Measurements from ENCODE around the gene AOAH.
"Not testable (repeated sequence)": the region's sequence is repeated elsewhere in the genome, so short reads cannot be mapped to it uniquely, and the experiment has no call there.

AOAH gene

DNA sequence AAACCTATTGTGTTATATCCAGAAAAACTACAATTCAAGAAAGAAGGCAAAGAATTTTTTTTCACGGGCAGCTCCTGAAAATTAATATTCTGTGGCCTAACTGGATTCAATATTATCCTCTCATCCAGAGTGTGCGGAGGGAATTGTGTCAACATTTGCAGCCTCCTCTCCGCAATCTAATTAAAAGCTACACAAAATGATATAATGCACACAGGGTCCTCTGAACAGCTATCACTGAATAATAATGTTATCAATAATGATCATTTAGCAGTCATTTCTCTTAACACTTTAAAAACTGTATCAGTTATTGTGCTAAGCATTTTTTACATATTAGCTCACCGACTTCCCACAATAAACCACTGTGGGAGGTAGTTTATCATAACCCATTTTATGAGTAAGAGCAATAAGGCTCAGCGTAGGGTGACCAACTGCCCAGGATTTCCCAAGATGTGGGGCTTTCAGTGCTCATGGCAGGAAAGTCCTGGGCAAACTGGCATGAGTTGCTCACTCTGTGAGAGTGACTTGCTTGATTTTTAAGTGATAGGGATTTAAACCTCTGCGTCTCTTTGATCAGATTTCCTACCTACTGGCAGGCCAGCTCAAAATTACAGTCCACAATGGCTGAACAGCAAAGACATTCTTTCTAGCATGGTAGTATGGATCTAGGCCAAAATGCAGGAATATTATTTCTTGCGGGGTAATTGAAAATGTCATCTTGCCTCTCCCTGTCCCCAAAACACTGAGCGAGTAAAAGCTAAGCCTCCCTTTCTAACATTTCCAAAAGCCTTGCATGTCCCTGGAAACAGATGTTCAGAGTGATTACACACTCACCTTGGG is 65.7 kb downstream of the AOAH start:
- no peak for DNase-seq (ENCODE audit: low read depth in 2 of 2)

DNA sequence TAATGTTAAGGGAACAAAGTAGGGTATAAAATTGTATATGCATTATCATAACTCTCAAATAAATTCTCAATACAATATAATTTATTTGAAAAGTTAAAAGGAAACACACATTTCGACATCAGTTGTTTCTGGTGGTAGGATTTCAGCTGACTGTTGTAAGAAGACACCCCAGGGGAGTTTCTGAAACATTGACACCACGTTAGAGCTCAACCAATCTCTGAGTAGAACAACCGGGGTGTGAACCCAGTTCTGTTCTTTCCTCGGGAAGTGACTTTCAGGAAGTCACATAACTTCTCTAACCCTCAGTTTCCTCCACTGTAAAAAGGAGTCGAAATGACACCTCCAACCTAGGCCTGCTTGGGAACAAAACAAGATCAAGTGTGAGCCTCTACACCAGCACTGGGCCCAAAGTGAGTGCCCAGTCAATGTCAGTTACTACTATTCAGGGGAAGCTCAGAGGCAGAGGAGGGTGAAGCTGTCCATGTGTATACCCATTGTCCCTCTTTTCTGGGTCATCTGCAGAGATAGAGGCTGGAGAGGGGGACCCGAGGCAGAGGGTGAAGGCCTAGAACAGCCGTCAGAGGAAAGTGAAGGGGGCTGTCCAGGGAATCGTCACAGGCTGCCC is 67.1 kb downstream of the AOAH start:
- DNase-seq (ENCODE audit: low read depth in 2 of 2), result no peak

DNA sequence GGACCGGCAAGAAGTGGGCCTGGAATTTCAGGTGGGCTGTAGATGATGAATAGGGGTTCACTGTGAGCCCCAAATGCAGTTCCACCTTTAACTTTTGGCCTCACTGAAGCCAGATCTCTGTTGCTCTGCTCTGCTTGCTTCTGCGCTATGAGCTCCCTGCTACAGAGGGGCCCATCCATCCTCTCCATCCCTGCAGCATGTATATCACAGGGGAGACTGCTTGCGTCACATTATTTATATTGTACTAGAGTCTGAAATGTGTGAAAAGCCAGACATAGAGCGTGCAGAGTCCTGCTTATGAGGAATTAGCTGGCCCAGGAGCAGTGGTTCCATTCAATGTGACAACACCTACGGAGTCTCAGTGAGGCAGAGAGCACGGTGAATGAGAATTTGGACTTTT is 69.9 kb downstream of the AOAH start:
- DNase-seq (ENCODE audit: low read depth in 2 of 2), result no peak

DNA sequence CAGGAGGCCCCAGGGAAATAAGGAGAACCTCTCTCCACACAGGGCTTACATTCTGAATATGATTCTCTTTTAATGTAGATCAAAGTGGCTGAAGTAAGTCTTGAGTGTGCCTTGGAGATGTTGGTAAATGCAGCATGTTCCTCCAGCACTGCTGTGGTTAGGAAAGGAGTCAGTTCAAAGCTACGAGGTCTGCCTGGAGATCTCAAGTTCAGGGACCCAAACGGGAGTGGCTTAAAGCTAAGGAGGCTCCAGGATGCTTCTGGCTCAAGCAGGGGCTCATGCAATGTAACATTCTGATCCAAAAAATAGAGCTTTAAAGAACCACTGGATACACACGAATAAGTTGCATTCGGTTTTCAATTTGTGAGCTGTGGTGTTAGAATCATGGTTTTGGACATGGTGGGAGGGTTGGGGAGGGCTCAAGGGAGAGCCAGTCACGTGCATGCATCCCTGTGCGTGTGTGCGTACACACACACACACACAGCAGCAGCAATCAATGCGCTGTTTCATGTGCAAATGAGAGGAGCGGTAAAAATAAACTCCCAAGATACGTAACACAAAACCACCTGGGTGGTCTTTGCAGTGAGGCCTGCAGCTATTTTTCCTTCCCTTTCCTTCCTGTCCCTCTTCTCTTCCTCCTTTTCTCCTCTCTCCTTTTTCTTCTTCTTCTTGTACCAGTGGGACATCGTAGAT is 70.5 kb downstream of the AOAH start:
- DNase-seq (ENCODE audit: low read depth in 2 of 2), result no peak

DNA sequence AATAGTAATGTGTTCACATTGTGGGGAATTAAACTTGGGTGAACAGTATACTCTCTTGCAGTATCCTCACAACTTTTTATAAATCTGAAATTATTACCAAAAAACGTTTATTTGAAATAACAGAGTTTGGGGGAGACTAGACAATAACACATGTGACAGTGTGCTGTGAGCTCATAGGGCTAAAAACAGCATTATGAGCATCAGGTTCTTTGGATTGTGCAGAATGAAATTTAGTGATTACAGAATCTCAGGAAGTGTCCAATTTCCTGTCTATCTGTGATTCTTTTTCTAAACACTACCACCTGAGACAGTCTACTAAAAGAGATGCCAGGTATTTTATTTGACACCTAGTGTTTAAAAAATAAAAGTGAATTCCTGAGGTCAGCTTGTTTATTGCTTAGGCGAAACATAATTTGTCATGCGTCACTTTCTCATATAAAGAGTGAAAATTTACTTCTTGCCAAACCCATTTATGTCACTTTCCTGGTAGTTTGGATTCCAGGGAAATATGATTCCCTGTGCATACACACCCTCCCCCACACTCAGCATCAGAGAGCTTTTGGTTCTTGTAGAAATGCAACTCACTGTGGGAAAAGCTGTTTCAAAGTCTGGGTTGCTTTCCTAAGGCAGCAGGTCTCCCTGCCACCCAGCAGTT is 71.2 kb downstream of the AOAH start:
- DNase-seq (ENCODE audit: low read depth in 2 of 2), result no peak

DNA sequence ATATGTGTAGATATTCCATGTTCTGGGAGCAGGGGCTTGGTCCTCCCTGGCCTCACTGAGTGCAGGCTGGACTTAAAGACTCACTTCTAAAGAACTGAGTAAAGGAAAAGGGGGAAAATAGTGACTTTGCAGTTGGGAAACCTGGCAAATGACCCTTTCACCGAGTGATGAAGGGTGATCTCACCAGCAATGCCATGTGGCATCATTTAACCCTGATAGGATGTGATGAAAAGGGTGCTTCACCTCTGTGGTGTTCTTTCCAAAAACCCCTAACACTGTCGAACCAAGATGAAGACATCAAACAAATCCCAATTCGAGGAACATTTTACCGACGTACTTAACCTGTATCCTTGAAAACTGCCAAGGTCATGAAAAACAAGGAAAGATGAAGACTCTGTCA is 71.9 kb downstream of the AOAH start:
- DNase-seq (ENCODE audit: low read depth in 2 of 2), result no peak

DNA sequence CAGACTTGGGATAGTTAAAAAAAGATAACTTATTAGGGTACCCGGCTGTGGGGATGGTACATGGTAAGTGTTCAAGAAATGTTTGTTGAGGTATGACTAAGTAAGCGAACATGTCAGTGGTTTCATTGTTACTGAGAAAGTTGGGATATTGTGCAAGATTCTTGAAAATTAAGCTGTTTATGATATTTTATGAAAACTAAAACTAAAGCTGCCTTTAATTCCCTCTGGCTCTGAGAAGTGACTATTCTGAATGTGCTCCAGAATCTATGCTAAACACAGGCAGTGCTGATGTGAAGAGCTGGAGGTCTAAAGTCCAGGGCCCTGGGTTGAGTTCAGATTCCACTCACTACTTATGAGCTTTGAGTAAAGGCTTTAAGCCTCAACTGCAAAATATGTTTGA is 72.9 kb downstream of the AOAH start:
- DNase-seq (ENCODE audit: low read depth in 2 of 2), result no peak

DNA sequence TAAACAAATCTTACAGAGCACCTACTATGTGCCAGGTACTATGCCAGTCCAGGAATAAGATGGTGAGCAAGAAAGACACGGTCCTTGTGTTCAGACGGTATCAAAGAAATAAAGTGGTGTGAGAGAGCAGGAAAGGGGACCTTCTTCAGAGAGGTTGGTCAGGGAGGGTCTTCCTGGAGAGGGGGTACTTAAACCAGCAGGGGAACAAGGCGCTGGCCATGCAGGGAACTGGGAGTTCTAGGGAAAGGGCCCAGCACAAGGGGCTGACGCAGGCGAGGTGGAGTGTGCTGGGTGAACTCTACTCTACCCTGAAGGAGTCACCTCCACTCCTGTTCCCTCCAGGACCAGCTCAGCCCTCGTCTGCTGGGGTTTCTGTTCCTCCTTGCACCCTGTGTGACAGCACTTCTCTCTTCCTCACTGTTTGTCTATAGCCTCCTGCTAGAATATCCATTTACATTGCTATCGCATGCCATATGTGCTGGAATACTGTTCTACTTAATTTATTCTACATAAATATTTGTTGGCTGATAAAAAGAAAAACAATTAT is 73.5 kb downstream of the AOAH start:
- no peak for DNase-seq (ENCODE audit: low read depth in 2 of 2)

DNA sequence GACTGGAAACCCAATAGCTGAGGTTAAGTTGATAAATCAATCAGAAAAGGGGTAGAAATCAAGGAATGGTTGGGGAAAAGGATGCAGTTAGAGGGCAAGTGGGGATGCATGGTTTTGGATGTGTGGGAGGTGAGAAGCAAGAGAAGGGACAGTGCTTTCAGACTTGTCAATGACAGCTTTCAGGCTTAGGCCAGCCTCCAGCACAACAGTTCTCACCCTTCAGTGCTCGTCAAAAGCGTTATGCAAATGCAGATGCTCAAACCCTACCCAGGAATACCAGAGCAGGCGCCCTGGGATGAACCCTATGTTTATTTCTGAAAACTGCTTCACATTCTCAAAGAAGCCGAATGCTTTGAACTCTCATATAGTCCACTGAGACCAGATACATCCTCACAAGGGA is 74.0 kb downstream of the AOAH start:
- no peak for DNase-seq (ENCODE audit: low read depth in 2 of 2)

DNA sequence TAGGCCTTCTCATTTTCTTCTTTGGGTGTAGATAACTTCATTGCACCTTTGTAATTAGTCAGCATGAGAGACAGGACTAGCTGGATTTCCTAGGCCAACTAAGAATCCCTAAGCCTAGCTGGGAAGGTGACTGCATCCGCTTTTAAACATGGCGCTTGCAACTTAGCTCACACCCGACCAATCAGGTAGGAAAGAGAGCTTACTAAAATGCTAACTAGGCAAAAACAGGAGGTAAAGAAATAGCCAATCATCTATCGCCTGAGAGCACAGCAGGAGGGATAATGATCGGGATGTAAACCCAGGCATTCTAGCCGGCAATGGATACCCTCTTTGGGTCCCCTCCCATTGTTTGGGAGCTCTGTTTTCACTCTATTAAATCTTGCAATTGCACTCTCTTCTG is 75.0 kb downstream of the AOAH start:
- DNase-seq (ENCODE audit: low read depth in 2 of 2), result not testable (repeated sequence)

DNA sequence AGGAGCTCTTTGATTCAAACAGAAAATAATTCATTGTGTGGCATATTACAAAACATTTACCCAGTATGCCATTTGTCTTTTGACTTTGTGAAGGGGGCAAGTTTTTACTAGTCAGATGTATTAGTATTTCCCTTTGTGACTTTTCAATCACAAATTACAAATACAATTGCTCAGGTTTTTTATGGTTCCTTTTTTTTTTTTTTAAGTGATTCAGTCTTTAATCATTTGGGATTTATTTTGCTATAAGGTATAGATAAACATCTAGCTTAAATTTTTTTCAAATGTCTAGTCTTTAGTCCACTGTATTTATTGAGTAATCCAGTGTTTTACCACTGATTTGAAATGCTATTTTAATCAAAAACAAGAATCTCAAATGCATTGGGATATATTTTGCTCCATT is 75.9 kb downstream of the AOAH start:
- DNase-seq (ENCODE audit: low read depth in 2 of 2), result no peak

DNA sequence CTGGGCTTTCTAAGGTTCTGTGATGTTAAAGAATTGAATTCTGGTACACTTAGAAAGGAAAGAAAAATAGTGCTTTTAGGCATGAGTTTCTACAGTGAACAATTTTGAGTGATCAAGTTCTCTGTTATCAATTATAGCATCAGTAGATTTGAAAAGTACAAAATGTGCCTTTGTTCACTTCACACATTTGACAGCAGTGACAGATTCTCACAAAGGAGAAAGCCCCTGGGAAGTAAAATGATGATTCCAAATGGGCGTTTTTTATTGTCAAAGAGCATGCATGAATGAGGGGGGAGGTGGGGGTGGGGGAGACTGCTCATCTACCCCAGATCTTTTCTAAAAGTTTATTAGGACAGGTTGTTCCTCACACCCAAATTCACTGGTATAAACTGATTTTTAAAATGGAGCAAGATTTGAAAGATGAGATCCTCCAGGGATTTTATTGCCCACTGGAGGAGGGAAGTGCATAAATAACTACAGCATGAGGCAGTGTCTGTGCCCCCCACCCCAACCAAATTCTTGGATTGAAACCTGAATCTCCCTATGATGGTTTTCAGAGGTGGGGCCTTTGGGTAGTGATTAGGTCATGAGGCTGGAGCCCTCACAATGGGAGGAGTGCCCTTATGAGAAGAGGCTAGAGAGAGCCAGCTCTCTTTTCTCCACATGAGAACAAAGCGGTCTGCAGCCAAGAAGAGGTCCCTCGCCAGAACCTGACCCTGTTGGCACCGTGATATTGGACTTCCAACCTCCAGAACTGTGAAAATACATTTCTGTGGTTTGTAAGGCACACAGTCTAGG is 79.5 kb downstream of the AOAH start:
- no peak for DNase-seq (ENCODE audit: low read depth in 2 of 2)

DNA sequence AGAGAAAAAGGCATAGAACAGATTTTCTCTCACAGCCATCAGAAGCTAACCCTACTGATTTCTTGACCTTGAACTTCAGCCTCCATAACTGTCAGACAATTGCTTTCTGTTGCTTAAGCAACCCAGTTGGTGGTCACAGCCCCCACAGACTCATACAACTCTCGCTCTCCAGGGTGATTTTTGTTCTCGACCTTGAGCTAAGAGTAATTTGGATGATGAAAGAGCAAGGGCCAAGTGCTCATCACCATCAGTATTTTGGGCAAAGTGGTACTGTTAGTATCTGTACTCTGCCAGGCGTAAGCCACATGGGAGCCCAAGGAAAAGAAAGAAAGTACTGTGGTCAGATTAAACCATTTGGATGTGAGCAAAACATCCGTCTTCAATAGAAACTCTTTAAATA is 81.9 kb downstream of the AOAH start:
- DNase-seq (ENCODE audit: low read depth in 2 of 2), result no peak

DNA sequence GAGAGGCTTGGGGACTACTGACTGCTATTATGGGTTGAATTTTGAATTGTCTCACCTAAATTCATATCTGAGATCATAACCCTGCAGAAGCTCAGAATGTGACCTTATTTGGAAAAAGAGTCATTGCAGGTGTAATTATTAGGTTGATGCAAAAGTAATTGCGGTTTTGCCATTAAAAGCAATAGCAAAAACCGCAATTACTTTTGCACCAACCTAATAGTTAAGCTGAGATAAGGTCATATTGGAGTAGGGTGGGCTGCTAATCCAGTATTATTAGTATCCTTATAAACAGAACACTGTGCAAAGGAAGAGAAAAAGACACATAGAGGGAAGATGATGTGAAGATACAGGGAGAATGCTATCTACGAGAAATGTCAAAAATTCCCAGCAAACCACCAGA is 82.3 kb downstream of the AOAH start:
- DNase-seq (ENCODE audit: low read depth in 2 of 2), result no peak

DNA sequence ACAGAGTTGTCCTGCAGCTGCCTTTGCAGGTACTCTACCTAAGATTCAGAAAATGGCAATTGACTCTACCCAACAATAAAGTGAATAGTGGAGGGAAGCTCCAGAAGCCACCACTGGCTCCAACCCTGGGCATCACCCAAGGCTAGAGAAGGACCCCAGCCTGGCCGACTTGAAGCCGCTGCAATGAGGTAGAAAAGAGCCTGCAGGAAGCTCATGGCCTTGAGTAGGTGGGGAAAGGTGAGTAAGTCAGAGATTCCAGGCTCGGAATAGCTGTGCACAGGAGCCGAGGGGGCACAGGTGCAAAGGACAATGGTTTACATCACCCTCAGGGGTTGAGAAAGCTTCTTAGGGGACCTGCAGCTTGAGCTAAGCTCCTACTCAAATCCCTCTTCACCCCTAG is 83.6 kb downstream of the AOAH start:
- DNase-seq (ENCODE audit: low read depth in 2 of 2), result no peak

DNA sequence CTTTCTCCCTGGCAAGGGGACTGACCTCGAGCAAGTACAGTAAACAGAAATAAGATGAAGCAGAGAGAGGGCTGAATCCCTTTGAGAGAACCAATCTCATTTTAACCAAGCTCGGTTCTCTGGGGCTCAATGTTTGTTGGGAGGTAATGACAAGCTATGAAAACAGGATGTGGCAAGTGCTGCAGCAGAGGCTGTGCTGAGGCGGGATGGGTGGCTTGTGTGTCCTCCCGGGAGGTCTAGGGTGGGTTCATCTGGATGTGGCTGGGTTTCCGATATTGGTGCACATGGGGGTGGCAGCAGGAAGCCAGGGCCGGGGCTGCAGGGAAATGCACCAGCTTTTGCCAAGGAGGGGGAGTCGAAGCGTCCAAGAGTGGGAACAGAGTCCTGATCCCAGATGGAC is 84.5 kb downstream of the AOAH start:
- peak in 1 of 2 experiments; percentile 16 for DNase-seq (ENCODE audit: low read depth in 2 of 2)

DNA sequence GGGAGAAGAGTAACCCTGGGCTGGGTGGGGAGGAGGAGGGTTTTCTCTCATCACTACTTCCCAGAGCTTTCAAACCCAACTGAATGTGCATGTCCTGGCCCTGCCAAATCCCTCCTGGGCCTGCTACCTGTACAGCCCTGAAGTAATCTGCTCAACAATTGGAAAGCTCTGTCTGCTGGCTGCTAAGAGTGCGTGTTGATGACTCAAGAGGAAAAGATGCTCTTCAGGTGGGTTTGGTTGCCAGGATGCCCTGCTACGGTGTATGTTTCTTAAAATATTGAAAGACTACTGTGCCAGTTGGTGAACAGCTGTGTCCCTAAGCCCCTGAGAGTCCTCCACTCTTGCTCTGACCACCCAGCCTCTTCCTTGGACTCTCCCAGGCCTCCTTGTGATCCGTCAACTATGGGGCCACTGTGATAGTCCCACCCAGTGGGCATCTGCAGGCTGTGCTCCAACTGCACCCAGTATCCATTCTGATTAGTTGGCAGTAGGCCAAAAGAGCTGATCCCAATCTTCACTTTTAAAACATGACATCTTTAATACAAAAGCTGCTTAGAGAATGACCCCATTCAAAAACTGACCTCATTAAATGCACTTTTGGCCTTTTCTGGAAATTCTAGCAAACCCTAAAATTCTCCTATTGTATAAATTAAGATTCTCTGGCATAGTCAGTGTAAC is 85.6 kb downstream of the AOAH start:
- no peak for DNase-seq (ENCODE audit: low read depth in 2 of 2)

DNA sequence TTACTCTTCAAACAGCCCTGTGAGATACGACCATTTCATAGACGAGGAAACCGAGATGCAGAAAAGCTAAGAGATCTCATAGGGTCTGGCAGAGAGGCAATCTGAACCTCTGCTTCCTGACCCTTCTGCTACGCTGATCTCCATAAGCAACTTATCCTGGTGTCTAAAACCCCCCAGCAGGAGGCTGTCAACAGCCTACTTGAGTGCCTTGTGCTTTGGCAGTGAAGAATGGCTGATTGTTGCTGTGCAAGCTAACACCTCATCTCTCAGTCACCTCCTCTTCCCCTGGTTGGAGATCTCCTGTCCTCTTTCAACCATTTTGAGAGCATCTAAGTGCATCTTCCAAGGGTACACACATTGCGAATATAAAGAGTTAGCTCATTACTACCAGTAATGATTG is 86.2 kb downstream of the AOAH start:
- no peak for DNase-seq (ENCODE audit: low read depth in 2 of 2)

DNA sequence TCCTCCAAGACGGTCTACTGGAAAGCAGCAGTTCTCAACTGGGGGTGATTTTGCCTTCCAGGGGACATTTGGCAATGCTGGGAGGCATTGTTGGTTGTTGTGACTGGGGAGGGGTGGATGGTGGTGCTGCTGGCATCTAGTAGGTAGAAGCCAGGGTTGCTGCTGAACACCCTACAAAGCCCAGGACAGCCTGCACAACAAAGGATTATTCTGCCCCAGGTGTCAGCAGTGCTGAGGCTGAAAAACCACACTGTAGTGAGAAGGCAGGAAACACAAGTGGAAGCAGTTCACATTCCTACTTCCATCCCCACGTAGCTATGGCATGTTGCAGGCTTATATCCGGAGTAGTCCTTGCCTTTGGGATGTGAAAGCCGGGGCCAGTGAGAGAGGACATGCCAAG is 86.9 kb downstream of the AOAH start:
- no peak for DNase-seq (ENCODE audit: low read depth in 2 of 2)

DNA sequence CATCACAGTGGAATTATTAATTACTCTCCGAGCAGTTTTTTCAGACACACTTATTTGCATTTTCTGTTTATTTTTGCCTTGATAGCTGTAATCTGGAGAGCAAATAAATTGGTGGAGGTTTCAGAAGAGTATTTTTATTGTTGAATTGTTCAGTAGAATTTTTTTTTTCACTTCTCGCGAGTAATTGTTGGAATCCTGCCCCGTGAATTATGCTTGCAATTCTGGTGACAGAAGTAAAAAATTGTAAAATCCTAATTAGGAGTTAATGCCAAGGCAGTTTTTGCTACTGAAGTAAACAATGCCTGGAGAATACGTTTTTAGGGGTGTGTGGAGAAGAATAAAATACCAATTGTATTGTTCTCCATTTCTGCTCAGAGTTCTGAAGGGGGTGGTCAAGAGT is 88.2 kb downstream of the AOAH start:
- no peak for DNase-seq (ENCODE audit: low read depth in 2 of 2)

DNA sequence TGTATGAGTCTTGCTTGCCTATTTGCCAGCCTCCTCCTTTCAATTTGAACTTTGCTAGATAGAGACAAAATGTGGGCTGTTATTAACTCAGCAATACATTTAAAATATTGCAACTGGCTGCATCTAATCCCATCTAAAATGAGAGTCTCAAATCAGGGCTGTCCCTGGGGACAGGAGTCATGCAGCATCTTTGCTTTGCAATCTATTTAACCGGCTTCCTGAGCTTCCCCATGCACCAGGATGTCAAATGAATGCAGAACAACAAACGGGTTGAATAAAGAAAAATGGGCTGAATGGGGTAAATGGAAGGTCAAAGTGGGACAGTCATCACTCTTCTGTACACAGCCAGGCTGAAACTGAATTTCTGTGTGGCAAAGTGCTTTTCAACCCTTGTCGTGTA is 89.2 kb downstream of the AOAH start:
- no peak for DNase-seq (ENCODE audit: low read depth in 2 of 2)

All from stimulated activated CD4-positive, alpha-beta T cell treated with anti-CD3 and anti-CD28 coated beads, Interleukin-12 subunit alpha, Interleukin-12 subunit beta, amount 100 ng/mL, for 24 hours (primary cell).